Measurements from ENCODE around the gene FARS2.

- no peak for TF ChIP-seq CTCF (IDR thresholded peaks at IDR 0.05; ENCODE audit: extremely low read depth in 1 of 2, insufficient read depth in 1 of 2, low read depth in 1 of 2, low read length in 2 of 2)
- no peak for TF ChIP-seq EZH2 (IDR thresholded peaks at IDR 0.05; ENCODE audit: borderline replicate concordance, low read depth, low read length, severe bottlenecking)
- TF ChIP-seq POLR2A (IDR thresholded peaks at IDR 0.05; ENCODE audit: low read depth, low read length), result no peak
Measured at GRCh38 chr6:5427586-5427985, 166.3 kb downstream of the FARS2 start.
